Measurements from ENCODE around the gene RFPL4AL1.
A peak's percentile ranks its signal among the peaks of the same experiment; 100 is the strongest.
"Not testable (repeated sequence)": the region's sequence is repeated elsewhere in the genome, so short reads cannot be mapped to it uniquely, and the experiment has no call there.

RFPL4AL1 gene

GRCh38 chr19:55768818-55769217 lies at the start of gene RFPL4AL1:
Gene RFPL4AL1 (plus strand): TSS chr19:55769118. CDS start chr19:55771805, 2,687 bp downstream.
- not testable (repeated sequence) for H3K36me3 ChIP-seq; H3K4me1 ChIP-seq; H3K9ac ChIP-seq; H3K27ac ChIP-seq; H3K9me3 ChIP-seq (replicated peaks in 1 of 11); H3K4me2 ChIP-seq; H4K20me1 ChIP-seq; H3K4me3 ChIP-seq; H3K27me3 ChIP-seq

- Histone ChIP-seq H3K9me3 (replicated peaks in 1 of 11) (peaks cover 43 to 56% (median 50%) of the 10 kb centered on the region in 11 experiments), H4K20me1 (no peaks in the 10 kb centered on the region), H3K4me3 (no peak overlapping the region), H3K27me3 (no peaks in the 10 kb centered on the region), H3K4me2 (no peak overlapping the region), H3K27ac (no peak overlapping the region), H3K9ac (no peak overlapping the region), H3K36me3 (no peaks in the 10 kb centered on the region), H3K4me1 (0 out of 20 replicates have a peak, but pooled peaks cover 0 to 5% (median 0%) of the 10 kb centered on the region in 10 experiments)
- TF ChIP-seq Cebpa-rat (IDR thresholded peaks at IDR 0.05), result no peak
These were observed 48.6 kb upstream of the RFPL4AL1 start for GRCh38 chr19:55720214-55720746.

- no peak overlapping the region for H3K4me3 ChIP-seq
- no peaks in the 10 kb centered on the region for H4K20me1 ChIP-seq
- H3K27ac ChIP-seq, result no peak overlapping the region
- no peak overlapping the region for H3K4me2 ChIP-seq
- H3K9me3 ChIP-seq (replicated peaks in 1 of 11), result peaks cover 43 to 56% (median 50%) of the 10 kb centered on the region in 11 experiments
- H3K27me3 ChIP-seq, result no peaks in the 10 kb centered on the region
- no peak for TF ChIP-seq Cebpa-rat (IDR thresholded peaks at IDR 0.05)
- no peaks in the 10 kb centered on the region for H3K36me3 ChIP-seq
- 0 out of 20 replicates have a peak, but pooled peaks cover 0 to 5% (median 0%) of the 10 kb centered on the region in 10 experiments for H3K4me1 ChIP-seq
- no peak overlapping the region for H3K9ac ChIP-seq
These were observed 48.1 kb upstream of the RFPL4AL1 start for GRCh38 chr19:55720801-55721200.

GRCh38 chr19:55723491-55723890 lies 45.4 kb upstream of the RFPL4AL1 start:
- H3K4me1 ChIP-seq, result 0 out of 20 replicates have a peak, but pooled peaks cover 0 to 5% (median 0%) of the 10 kb centered on the region in 10 experiments
- H3K4me2 ChIP-seq, result peak overlapping the region in 2 of 11 experiments; percentile 17 to 26; a peak in 2 of 22 replicates
- no peak overlapping the region for H3K4me3 ChIP-seq
- 0 out of 22 replicates have a peak, but pooled peaks of 1 of the 11 experiments have one; percentile 47 for TF ChIP-seq Cebpa-rat (IDR thresholded peaks at IDR 0.05)
- H3K27me3 ChIP-seq, result no peaks in the 10 kb centered on the region
- no peak overlapping the region for H3K9ac ChIP-seq
- no peaks in the 10 kb centered on the region for H4K20me1 ChIP-seq
- H3K9me3 ChIP-seq (replicated peaks in 1 of 11), result peaks cover 35 to 42% (median 41%) of the 10 kb centered on the region in 11 experiments
- no peaks in the 10 kb centered on the region for H3K36me3 ChIP-seq
- no peak overlapping the region for H3K27ac ChIP-seq

GRCh38 chr19:55730378-55730777 lies 38.5 kb upstream of the RFPL4AL1 start:
- not testable (repeated sequence) for H3K4me1 ChIP-seq, H3K27ac ChIP-seq, H3K27me3 ChIP-seq, H4K20me1 ChIP-seq, H3K4me2 ChIP-seq, H3K4me3 ChIP-seq, H3K9ac ChIP-seq, H3K36me3 ChIP-seq
- peaks cover 0 to 15% (median 12%) of the 10 kb centered on the region in 11 experiments; a peak in 15 of 22 replicates for H3K9me3 ChIP-seq (replicated peaks in 1 of 11)

GRCh38 chr19:55738302-55738701 lies 30.6 kb upstream of the RFPL4AL1 start, which contains the start of gene NLRP9:
Gene NLRP9 (minus strand): TSS chr19:55738402. CDS start chr19:55738374, 28 bp downstream.
- H3K27ac ChIP-seq, result no peak within 1 kb of the TSS
- H3K4me1 ChIP-seq, result no peaks in the 10 kb centered on the region; a peak in 1 of 20 replicates
- no peaks in the 10 kb centered on the region for H3K27me3 ChIP-seq
- H3K9ac ChIP-seq, result no peak within 1 kb of the TSS
- H3K4me3 ChIP-seq, result no peak within 1 kb of the TSS
- H3K9me3 ChIP-seq (replicated peaks in 1 of 11), result no peaks in the 10 kb centered on the region
- no peaks in the 10 kb centered on the region for H4K20me1 ChIP-seq
- no peak within 1 kb of the TSS for H3K4me2 ChIP-seq
- no peaks in the 10 kb centered on the region for H3K36me3 ChIP-seq
- no peak for TF ChIP-seq Cebpa-rat (IDR thresholded peaks at IDR 0.05)

GRCh38 chr19:55750715-55751114 lies 18.2 kb upstream of the RFPL4AL1 start:
- H3K9ac ChIP-seq, result no peak overlapping the region
- H3K4me1 ChIP-seq, result no peaks in the 10 kb centered on the region
- no peak overlapping the region for H3K4me3 ChIP-seq
- no peak overlapping the region for H3K4me2 ChIP-seq
- TF ChIP-seq Cebpa-rat (IDR thresholded peaks at IDR 0.05), result no peak
- H3K27ac ChIP-seq, result no peak overlapping the region
- no peaks in the 10 kb centered on the region for H3K27me3 ChIP-seq
- H4K20me1 ChIP-seq, result no peaks in the 10 kb centered on the region
- H3K9me3 ChIP-seq (replicated peaks in 1 of 11), result no peaks in the 10 kb centered on the region
- H3K36me3 ChIP-seq, result no peaks in the 10 kb centered on the region

GRCh38 chr19:55753401-55753800 lies 15.5 kb upstream of the RFPL4AL1 start:
- Histone ChIP-seq H3K4me1 (no peaks in the 10 kb centered on the region), H3K4me2 (no peak overlapping the region), H3K27me3 (no peaks in the 10 kb centered on the region), H3K4me3 (no peak overlapping the region), H3K27ac (no peak overlapping the region), H3K9me3 (replicated peaks in 1 of 11) (no peaks in the 10 kb centered on the region), H3K36me3 (no peaks in the 10 kb centered on the region), H4K20me1 (no peaks in the 10 kb centered on the region), H3K9ac (no peak overlapping the region)
- TF ChIP-seq Cebpa-rat (IDR thresholded peaks at IDR 0.05), result no peak

DNA sequence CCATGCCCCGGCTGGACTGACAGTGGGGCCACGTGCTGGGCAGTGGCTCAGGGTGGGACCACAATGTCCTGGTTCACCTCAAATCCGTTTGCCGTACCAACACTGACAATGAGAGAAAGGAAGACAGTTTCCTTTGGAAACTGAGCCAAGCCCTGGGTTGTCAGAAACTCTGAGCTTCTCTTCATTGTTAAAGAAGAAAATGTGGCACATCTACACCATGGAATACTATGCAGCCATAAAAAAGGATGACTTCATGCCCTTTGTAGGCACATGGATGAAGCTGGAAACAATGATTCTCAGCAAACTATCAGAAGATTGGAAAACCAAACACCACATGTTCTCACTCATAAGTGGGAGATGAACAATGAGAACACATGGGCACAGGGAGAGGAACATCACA lies 12.1 kb upstream of the RFPL4AL1 start:
- not testable (repeated sequence) for H3K4me2 ChIP-seq; H3K9me3 ChIP-seq (replicated peaks in 1 of 11); H3K9ac ChIP-seq; H3K27me3 ChIP-seq; H4K20me1 ChIP-seq; H3K27ac ChIP-seq; H3K4me1 ChIP-seq; H3K36me3 ChIP-seq; H3K4me3 ChIP-seq

DNA sequence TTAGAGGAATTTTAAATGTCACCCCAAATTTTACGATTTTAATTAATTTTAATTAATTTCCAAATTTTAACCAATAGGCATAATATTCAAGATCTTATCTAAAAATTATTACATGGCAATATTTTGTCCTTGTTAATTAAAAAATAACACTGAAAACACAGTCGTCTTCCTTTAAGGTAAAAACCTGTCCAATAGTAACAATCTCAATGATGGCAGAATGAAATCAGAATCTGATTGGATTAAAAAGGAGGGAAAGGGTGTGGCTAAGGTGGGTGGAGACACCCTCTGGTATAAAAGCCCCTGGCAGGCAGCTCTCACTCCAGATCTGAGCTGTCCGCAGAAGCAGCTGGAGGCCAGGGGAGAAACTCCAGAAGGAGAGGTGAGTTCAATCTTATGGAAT lies 10.1 kb upstream of the RFPL4AL1 start, which contains the start of gene RFPL4A:
Gene RFPL4A (plus strand): TSS at position 301 of the 400 bp plus-strand sequence. CDS start 2,704 bp downstream, outside the sequence.
- not testable (repeated sequence) for H3K4me3 ChIP-seq; H3K9ac ChIP-seq; H4K20me1 ChIP-seq; H3K4me1 ChIP-seq; H3K36me3 ChIP-seq; H3K4me2 ChIP-seq; H3K27me3 ChIP-seq; H3K27ac ChIP-seq; H3K9me3 ChIP-seq (replicated peaks in 1 of 11)
